MCF 10A (cell line): ENCODE results near the gene CD52. TPM values are rescaled to one million over a fixed set of nuclear protein-coding genes. Genes with fewer than 3 reads are reported as not detected.
"Not testable (repeated sequence)": the region's sequence is repeated elsewhere in the genome, so short reads cannot be mapped to it uniquely, and the experiment has no call there.

Source experiments
- BruUV-seq: library from RNA; stranded (reverse); fragments of 400-500 nt; replicated peaks from 2 replicates; lab custom pipeline; 2021; lab: Mats Ljungman, UMichigan
- CTCF ChIA-PET: fragments of 300-600 bp; sonication (Branson Sonifier 250); formaldehyde crosslinking; extraction: SDS; loops from one replicate; lab custom pipeline; 2021; ENCODE audit warnings: antibody characterized with exemption, inconsistent platforms; lab: Yijun Ruan, JAX
- POLR2A ChIA-PET: fragments of 300-600, 350-650 bp; sonication (Branson Sonifier 250); formaldehyde crosslinking; extraction: SDS; loops from one replicate; lab custom pipeline; 2020; ENCODE audit warnings: antibody characterized with exemption, inconsistent platforms; lab: Yijun Ruan, JAX
- DNase-seq: peaks from one replicate; pipeline ENCODE4 v3.0.0-alpha.2; 2018; ENCODE audit not compliant: unreplicated experiment
- H3K27ac Mint-ChIP-seq: one replicate; pipeline ENCODE4 v1.8.0; 2022; ENCODE audit warnings: mild to moderate bottlenecking, low read depth, mixed read lengths; ENCODE audit not compliant: unreplicated experiment
- H3K27me3 Mint-ChIP-seq: one replicate; pipeline ENCODE4 v1.8.0; 2022; ENCODE audit warnings: mixed read lengths; ENCODE audit not compliant: insufficient read depth, unreplicated experiment
- H3K36me3 Mint-ChIP-seq: one replicate; pipeline ENCODE4 v1.8.0; 2022; ENCODE audit warnings: mild to moderate bottlenecking, moderate library complexity, mixed read lengths; ENCODE audit not compliant: insufficient read depth, unreplicated experiment
- H3K4me1 Mint-ChIP-seq: one replicate; pipeline ENCODE4 v1.8.0; 2022; ENCODE audit warnings: mixed read lengths; ENCODE audit not compliant: insufficient read depth, unreplicated experiment
- H3K4me3 Mint-ChIP-seq: one replicate; pipeline ENCODE4 v1.8.0; 2022; ENCODE audit warnings: mild to moderate bottlenecking, moderate library complexity, mixed read lengths; ENCODE audit not compliant: unreplicated experiment
- H3K9me3 Mint-ChIP-seq: one replicate; pipeline ENCODE4 v1.8.0; 2022; ENCODE audit warnings: mixed read lengths; ENCODE audit not compliant: unreplicated experiment
- intact Hi-C: fragments of 100-400 bp; cut with micrococcal nuclease; formaldehyde crosslinking; loops from 2 replicates; pipeline ENCODE4 v1.14.1; 2022
- total RNA-seq: library from RNA; stranded (reverse); gene quantifications from 2 replicates; pipeline ENCODE4 v1.2.3, GENCODE V29; 2022
- TF ChIP-seq, protein P1 (sequence below): fragments of 200-600 bp; IDR thresholded peaks from one replicate; pipeline ENCODE4 v1.8.0; 2022; ENCODE audit warnings: antibody characterized with exemption, mild to moderate bottlenecking; ENCODE audit not compliant: unreplicated experiment

Gene CD52
- total RNA-seq, 1 experiment from 2014 or later = not detected

DNA sequence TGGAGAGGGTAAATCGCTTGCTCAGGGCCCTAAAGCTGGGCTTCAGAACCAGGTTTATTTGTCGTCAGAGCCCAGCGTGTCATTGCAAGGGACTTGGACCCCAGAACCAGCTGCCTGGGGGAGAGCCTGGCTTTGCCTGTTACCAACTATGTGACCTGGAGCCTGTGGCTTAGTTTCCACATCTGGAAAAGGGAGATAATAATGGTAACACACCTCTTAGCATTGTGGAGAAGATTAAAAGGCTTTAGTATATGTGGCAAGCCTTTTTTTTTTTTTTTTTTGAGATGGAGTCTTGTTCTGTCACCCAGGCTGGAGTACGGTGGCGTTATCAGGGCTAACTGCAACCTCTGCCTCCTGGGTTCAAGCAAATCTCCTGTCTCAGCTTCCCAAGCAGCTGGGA lies 12.5 kb downstream of the CD52 start:
- no TSS peak for BruUV-seq
- ChIA-PET CTCF (interaction anchor here (0.6 to 1.1 kb wide), 4 partner anchors 8 to 493 kb away, joined by 3 to 7 read pairs (median 4); no protein-coding TSS in a partner anchor), POLR2A (interaction anchor here (1.2 kb wide), 1 partner anchor 29 kb away, joined by 3 read pairs; no protein-coding TSS in a partner anchor)

DNA sequence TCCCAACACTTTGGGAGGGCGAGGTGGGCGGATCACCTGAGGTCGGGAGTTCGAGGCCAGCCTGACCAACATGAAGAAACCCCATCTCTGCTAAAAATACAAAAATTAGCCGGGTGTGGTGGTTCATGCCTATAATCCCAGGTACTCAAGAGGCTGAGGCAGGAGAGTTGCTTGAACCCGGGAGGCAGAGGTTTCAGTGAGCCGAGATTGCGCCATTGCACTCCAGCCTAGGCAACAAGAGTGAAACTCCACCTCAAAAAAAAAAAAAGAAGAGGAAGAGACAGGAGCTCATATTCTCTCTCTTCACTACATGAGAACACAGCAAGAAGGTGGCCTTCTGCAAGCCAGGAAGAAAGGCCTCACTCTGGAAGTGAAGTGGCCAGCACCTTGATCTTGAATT lies 15.6 kb downstream of the CD52 start:
- POLR2A ChIA-PET = interaction anchor here (0.7 kb wide), 1 partner anchor 425 kb away, joined by 4 read pairs; no protein-coding TSS in a partner anchor
- intact Hi-C loops = not testable (repeated sequence)

More for the DNA sequence above, 12.5 kb downstream of the CD52 start:
- Mint-ChIP-seq H3K36me3 (peaks cover 10% of the 10 kb centered on the region), H3K27ac (no peak overlapping the region), H3K4me3 (no peak overlapping the region), H3K27me3 (no peaks in the 10 kb centered on the region), H3K4me1 (peaks cover 7% of the 10 kb centered on the region), H3K9me3 (no peaks in the 10 kb centered on the region)
- intact Hi-C loops = no loop called here
- no peak for DNase-seq
- TF ChIP-seq, protein P1, sequence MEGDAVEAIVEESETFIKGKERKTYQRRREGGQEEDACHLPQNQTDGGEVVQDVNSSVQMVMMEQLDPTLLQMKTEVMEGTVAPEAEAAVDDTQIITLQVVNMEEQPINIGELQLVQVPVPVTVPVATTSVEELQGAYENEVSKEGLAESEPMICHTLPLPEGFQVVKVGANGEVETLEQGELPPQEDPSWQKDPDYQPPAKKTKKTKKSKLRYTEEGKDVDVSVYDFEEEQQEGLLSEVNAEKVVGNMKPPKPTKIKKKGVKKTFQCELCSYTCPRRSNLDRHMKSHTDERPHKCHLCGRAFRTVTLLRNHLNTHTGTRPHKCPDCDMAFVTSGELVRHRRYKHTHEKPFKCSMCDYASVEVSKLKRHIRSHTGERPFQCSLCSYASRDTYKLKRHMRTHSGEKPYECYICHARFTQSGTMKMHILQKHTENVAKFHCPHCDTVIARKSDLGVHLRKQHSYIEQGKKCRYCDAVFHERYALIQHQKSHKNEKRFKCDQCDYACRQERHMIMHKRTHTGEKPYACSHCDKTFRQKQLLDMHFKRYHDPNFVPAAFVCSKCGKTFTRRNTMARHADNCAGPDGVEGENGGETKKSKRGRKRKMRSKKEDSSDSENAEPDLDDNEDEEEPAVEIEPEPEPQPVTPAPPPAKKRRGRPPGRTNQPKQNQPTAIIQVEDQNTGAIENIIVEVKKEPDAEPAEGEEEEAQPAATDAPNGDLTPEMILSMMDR = no peak

DNA sequence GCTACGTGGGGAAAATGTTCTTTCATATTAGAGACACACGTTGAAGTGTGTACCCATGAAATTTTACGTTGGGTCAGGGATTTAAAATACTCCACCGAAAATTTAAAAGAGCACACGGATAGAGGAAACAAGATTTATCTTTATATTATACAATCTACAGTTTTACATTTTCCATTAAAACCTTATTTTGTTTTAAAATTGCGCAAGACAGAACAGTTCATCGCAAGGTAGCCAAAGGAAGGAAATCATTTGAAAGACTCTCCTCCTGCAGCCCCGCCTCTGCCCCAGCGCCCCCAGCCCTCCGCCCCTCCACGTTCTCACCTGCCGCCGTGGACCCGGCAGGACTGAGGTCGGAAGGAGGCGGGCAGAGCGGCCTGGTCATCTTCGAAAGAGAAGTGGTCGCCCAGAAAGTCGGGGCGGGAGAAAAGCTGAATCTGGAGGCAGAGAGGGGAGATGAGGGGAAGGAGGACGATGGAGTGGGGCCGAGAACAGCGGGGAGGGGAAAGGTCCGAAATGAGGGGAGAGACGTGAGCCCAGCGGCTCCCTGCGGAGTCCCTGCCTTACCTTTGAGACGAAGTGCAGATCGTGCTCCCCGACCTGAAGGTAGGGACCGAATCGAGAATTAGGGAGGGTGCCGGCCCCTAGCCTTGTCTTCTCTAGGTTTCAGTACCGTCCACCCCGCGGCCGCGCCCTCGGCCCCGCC lies 18.2 kb downstream of the CD52 start:
- no peaks in the 10 kb centered on the region for H3K9me3 Mint-ChIP-seq
- peaks cover 14% of the 10 kb centered on the region for H3K4me1 Mint-ChIP-seq
- TF ChIP-seq, protein P1 = no peak
- no peak overlapping the region for H3K27ac Mint-ChIP-seq
- CTCF ChIA-PET = interaction anchor here (0.6 to 1.6 kb wide), 3 partner anchors 14 to 56 kb away, joined by 3 to 5 read pairs (median 3); partner anchors contain the start of gene SH3BGRL3
- H3K36me3 Mint-ChIP-seq = no peaks in the 10 kb centered on the region
- TSS peak; percentile 77 for BruUV-seq
- no peak for DNase-seq
- no peaks in the 10 kb centered on the region for H3K27me3 Mint-ChIP-seq
- intact Hi-C loops = loop anchor here (1.0 kb wide), 1 partner anchor 42 kb away; no protein-coding TSS in a partner anchor
- POLR2A ChIA-PET = interaction anchor here (0.5 to 1.9 kb wide), 9 partner anchors 10 to 1909 kb away, joined by 3 to 6 read pairs (median 3); partner anchors contain the start of gene DHDDS
- peak overlapping the region; percentile 81 for H3K4me3 Mint-ChIP-seq

More for the DNA sequence above, 15.6 kb downstream of the CD52 start:
- H3K36me3 Mint-ChIP-seq, H3K4me3 Mint-ChIP-seq, DNase-seq, H3K9me3 Mint-ChIP-seq, BruUV-seq, H3K27me3 Mint-ChIP-seq, H3K27ac Mint-ChIP-seq: not testable (repeated sequence)
- CTCF ChIA-PET = interaction anchor here (0.6 to 0.8 kb wide), 3 partner anchors 56 to 195 kb away, joined by 3 to 5 read pairs (median 3); no protein-coding TSS in a partner anchor
- H3K4me1 Mint-ChIP-seq = peaks cover 14% of the 10 kb centered on the region

DNA sequence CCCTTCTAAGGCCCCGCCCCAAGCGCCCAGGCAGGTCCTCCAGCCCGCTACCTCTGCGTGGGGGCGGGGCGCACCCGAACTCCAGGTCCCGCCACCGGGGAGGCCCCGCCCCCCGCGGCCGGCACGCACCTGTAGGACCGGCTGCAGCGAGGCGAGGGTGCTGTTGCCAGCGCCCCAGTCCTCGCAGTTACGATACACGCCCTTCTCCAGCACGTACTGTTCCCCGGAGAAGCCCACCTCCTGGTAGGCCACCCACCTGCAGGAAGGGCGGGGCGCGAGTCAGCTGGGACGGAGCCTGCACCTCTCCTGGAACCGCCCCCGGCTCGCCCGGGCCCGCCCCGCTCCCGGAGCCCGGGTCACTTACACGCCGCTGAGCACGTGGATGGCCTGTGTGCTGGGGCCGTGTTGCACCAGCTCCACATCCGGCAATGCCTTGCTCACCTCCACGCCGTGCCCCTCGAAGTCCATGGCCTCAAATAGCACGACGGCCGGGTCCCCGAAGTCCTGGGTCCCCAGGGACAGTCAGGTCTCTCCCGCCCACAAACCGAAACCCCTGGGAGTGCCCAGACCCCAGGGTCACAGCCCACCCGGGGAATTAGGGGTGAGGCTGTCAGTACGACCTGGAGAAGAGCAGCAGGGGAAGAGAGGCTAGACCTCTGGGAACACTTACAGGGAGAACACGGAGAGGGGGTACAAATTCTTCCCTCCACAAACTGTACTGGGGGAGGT lies 18.9 kb downstream of the CD52 start:
- no peaks in the 10 kb centered on the region for H3K36me3 Mint-ChIP-seq
- H3K27me3 Mint-ChIP-seq = no peaks in the 10 kb centered on the region
- H3K27ac Mint-ChIP-seq = no peak overlapping the region
- DNase-seq = peak; percentile 88
- ChIA-PET POLR2A (interaction anchor here (0.5 to 1.9 kb wide), 9 partner anchors 9 to 1908 kb away, joined by 3 to 6 read pairs (median 4); partner anchors contain the start of gene DHDDS), CTCF (interaction anchor here (0.6 to 1.6 kb wide), 2 partner anchors 15 to 26 kb away, joined by 3 to 5 read pairs; no protein-coding TSS in a partner anchor)
- no peaks in the 10 kb centered on the region for H3K9me3 Mint-ChIP-seq
- TF ChIP-seq, protein P1 = no peak
- BruUV-seq = no TSS peak
- peak overlapping the region; percentile 81 for H3K4me3 Mint-ChIP-seq
- intact Hi-C loops = loop anchor here (1.0 kb wide), 1 partner anchor 42 kb away; no protein-coding TSS in a partner anchor
- peaks cover 8% of the 10 kb centered on the region for H3K4me1 Mint-ChIP-seq
